Stomach (tissue), 4 donors: ENCODE results near the gene SH3BGRL3.

Experiments
- CTCF ChIP-seq, 7 experiments: fragments of 450-650 bp in 4 of 7; fragments of 200-600 bp in 3 of 7; sonication (generic) in 3 of 7; IDR thresholded peaks; one replicate each; pipeline ENCODE4 v1.5.1; 2016 to 2019; ENCODE audit warnings: antibody characterized with exemption in 7 of 7, control low read depth in 2 of 7, mild to moderate bottlenecking in 1 of 7
- EP300 ChIP-seq: sonication (generic); formaldehyde crosslinking; IDR thresholded peaks from one replicate; pipeline ENCODE4 v1.6.1; 2017; ENCODE audit warnings: antibody characterized with exemption
- POLR2AphosphoS5 ChIP-seq, 3 donors: sonication (generic); formaldehyde crosslinking; IDR thresholded peaks; one replicate each; pipeline ENCODE4 v1.6.1; 2016; ENCODE audit warnings: antibody characterized with exemption in 3 of 3

DNA sequence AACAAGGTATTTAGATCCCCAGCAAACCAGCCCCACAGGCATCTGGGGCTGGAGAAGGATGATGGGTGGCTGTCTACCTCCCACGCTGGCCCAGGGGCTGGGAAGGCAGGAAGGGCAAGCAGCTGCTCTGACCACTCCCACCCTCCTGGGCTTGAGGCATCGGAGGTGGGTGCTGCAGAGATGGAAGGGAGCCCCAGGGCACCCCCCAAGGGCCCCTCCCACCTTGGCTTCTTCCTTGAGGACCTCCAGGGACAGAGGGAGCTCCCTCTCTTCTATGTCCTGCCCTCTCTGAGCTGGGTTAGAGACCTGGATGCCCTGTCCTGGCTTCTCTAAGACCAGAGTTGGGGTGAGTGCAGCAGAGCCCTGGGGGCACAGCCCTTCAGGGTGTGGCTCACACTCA, 41.0 kb downstream of the SH3BGRL3 start:
- TF ChIP-seq CTCF (IDR thresholded peaks at IDR 0.05) (no peak), EP300 (no peak), POLR2AphosphoS5 (IDR thresholded peaks at IDR 0.05) (no peak)
